Measurements from ENCODE around the gene MLLT1. TPM values are rescaled to one million over a fixed set of nuclear protein-coding genes. Genes with fewer than 3 reads are reported as not detected.

MLLT1 gene
- total RNA-seq, 4 donors from 2014 or later, result 16.9 to 25.8 (median 24.3) TPM

DNA sequence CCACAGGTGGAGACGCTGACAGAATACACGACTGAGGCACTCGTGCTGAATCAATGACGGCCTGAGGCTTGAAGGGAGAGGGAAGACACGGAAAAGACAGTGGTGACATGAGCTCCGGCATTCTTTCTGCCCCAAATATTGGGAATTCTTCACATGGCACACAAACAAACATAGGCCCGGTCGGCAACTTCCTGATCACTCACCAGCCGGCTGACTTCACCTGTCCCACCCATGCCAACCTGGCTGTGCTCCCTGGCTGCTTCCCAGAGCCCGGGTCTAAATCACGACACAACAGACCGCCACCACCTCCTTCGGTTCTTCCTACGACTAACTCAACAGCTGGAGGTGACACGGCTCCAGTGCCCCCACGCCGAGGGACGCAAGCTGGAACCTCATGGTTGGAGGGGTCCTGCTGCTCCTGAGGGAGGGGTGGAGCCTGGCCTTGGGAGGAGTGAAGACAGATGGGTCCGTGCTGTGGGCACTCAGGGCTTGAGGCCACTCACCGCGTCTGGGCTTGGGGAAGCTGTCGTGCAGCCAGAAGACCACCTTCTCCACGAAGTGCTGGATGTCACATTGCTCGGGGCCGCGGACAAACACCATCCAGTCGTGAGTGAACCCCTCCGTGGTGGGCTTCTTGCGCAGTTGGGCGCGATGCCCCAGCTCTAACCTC lies 9.6 kb downstream of the MLLT1 start:
- intact Hi-C loops (cut with DNase I; ENCODE audit: low total_unique reads), result no loop called here
- no peak for DNase-seq (ENCODE audit: low spot score in 2 of 2)
- no peak for TF ChIP-seq CTCF (IDR thresholded peaks at IDR 0.05)
- TF ChIP-seq POLR2A (IDR thresholded peaks at IDR 0.05), result no peak
- no peak overlapping the region for H3K4me3 ChIP-seq (ENCODE audit: low read depth, poor library complexity, severe bottlenecking)
- WGBS, 2 donors, result 83 to 92% methylated on average over 30 to 31 of the region's 31 CpGs

- no peak for DNase-seq (ENCODE audit: low spot score in 2 of 2)
- intact Hi-C loops (cut with DNase I; ENCODE audit: low total_unique reads), result no loop called here
- 82 to 86% methylated on average over 31 to 32 of the region's 33 CpGs for WGBS, 2 donors
- no peak for TF ChIP-seq POLR2A (IDR thresholded peaks at IDR 0.05)
- no peak for TF ChIP-seq CTCF (IDR thresholded peaks at IDR 0.05)
- H3K4me3 ChIP-seq (ENCODE audit: low read depth, poor library complexity, severe bottlenecking), result no peak overlapping the region
These were observed 10.5 kb downstream of the MLLT1 start for GRCh38 chr19:6269101-6269886.

DNA sequence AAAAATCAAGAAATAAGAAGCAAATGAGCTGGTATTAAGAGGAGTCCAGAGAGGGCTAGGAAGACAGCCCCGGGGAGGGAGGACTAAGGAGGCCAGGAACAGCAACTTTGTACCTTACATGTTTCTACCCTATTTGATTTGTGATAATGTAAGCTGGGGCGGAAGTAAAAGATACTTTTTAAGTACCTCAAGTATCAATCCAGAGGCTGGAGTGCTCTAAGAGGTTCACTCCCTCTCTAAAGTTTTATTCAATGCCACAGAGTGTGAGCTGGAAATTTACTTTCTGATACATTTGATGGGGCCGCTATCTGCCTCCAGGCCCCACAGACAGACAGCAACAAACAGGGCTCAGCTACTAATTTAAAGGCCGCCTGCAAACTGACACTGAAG lies 11.4 kb downstream of the MLLT1 start:
- intact Hi-C loops (cut with DNase I; ENCODE audit: low total_unique reads), result no loop called here
- TF ChIP-seq POLR2A (IDR thresholded peaks at IDR 0.05) (no peak), CTCF (IDR thresholded peaks at IDR 0.05) (no peak)
- WGBS, 2 donors, result 64 to 77% methylated on average over 4 of the region's 4 CpGs
- DNase-seq (ENCODE audit: low spot score in 2 of 2), result no peak
- H3K4me3 ChIP-seq (ENCODE audit: low read depth, poor library complexity, severe bottlenecking), result no peak overlapping the region

GRCh38 chr19:6267552-6268381 lies 12.0 kb downstream of the MLLT1 start:
- WGBS, 2 donors, result 86 to 87% methylated on average over 17 of the region's 17 CpGs
- no peak overlapping the region for H3K4me3 ChIP-seq (ENCODE audit: low read depth, poor library complexity, severe bottlenecking)
- intact Hi-C loops (cut with DNase I; ENCODE audit: low total_unique reads), result no loop called here
- no peak for TF ChIP-seq CTCF (IDR thresholded peaks at IDR 0.05)
- no peak for TF ChIP-seq POLR2A (IDR thresholded peaks at IDR 0.05)
- no peak for DNase-seq (ENCODE audit: low spot score in 2 of 2)

DNA sequence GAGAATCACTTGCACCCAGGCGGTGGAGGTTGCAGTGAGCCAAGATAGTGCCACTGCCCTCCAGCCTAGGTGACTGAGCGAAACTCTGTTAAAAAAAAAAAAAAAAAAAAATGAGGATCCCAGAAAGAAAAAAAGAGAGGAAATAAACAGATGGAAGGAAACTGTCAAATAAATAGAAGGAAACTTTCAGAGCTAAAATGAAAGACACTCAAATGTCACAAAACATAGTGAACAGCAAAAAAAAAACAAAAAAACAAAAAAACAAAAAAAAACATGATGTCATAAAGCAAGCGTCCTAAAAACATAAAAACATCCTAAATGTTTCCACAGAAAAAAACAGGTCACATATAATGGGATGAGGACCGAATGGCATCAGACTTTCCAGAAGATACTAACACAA lies 15.0 kb downstream of the MLLT1 start:
- WGBS, 2 donors, result 87% methylated on average over 4 of the region's 4 CpGs
- no peak for DNase-seq (ENCODE audit: low spot score in 2 of 2)
- intact Hi-C loops (cut with DNase I; ENCODE audit: low total_unique reads), result no loop called here
- H3K4me3 ChIP-seq (ENCODE audit: low read depth, poor library complexity, severe bottlenecking), result no peak overlapping the region
- TF ChIP-seq POLR2A (IDR thresholded peaks at IDR 0.05), result no peak
- no peak for TF ChIP-seq CTCF (IDR thresholded peaks at IDR 0.05)

Measured in lower leg skin (tissue), 4 donors.